ENCODE data around the gene OR5T2. TPM values are rescaled to one million over a fixed set of nuclear protein-coding genes. Genes with fewer than 3 reads are reported as not detected.

The OR5T2 gene
- total and polyA plus RNA-seq, 8 donors = not detected

GRCh38 chr11:56183459-56183858, 50.6 kb downstream of the OR5T2 start:
- FAIRE-seq = no peak
- intact Hi-C loops (cut with DNase I) = no loop called here

More at GRCh38 chr11:56183459-56183858, 50.6 kb downstream of the OR5T2 start:
- no peaks in the 10 kb centered on the region for H3K27me3 ChIP-seq
- TF ChIP-seq CTCF (IDR thresholded peaks at IDR 0.05) = no peak
- no peak for DNase-seq
- H3K36me3 ChIP-seq = no peaks in the 10 kb centered on the region
- no peak overlapping the region for H3K4me3 ChIP-seq
- no peak overlapping the region for H3K27ac ChIP-seq
- H3K9me3 ChIP-seq = no peaks in the 10 kb centered on the region
- no peaks in the 10 kb centered on the region for H3K4me1 ChIP-seq
- ATAC-seq = no peak

Other genes starting within 250 kb of the OR5T2 start
- gene OR5F1, start 239.6 kb downstream of the OR5T2 start, total RNA-seq = not detected
- not detected for gene OR5F1, start 239.6 kb downstream of the OR5T2 start, polyA plus RNA-seq
- not detected for gene OR5AS1, start 206.6 kb downstream of the OR5T2 start, total RNA-seq
- gene OR5AS1, start 206.6 kb downstream of the OR5T2 start, polyA plus RNA-seq = not detected
- gene OR8I2, start 140.9 kb downstream of the OR5T2 start, total RNA-seq = not detected
- gene OR8I2, start 140.9 kb downstream of the OR5T2 start, polyA plus RNA-seq = not detected
- not detected for gene OR8H2, start 130.6 kb downstream of the OR5T2 start, total RNA-seq
- gene OR8H2, start 130.6 kb downstream of the OR5T2 start, polyA plus RNA-seq = not detected
- not detected for gene OR8H3, start 111.9 kb downstream of the OR5T2 start, total RNA-seq
- gene OR8H3, start 111.9 kb downstream of the OR5T2 start, polyA plus RNA-seq = not detected
- gene OR8J3, start 94.1 kb downstream of the OR5T2 start, total RNA-seq = not detected
- gene OR8J3, start 94.1 kb downstream of the OR5T2 start, polyA plus RNA-seq = not detected
- gene OR8K5, start 73.9 kb downstream of the OR5T2 start, total RNA-seq = not detected
- gene OR8K5, start 73.9 kb downstream of the OR5T2 start, polyA plus RNA-seq = not detected
- gene OR5J2, start 57.6 kb downstream of the OR5T2 start, total RNA-seq = not detected
- gene OR5J2, start 57.6 kb downstream of the OR5T2 start, polyA plus RNA-seq = not detected
- not detected for gene OR5T3, start 18.0 kb upstream of the OR5T2 start, total RNA-seq
- gene OR5T3, start 18.0 kb upstream of the OR5T2 start, polyA plus RNA-seq = not detected
- gene OR5T1, start 39.9 kb upstream of the OR5T2 start, total RNA-seq = not detected
- not detected for gene OR5T1, start 39.9 kb upstream of the OR5T2 start, polyA plus RNA-seq
- not detected for gene OR8H1, start 58.0 kb upstream of the OR5T2 start, total RNA-seq
- gene OR8H1, start 58.0 kb upstream of the OR5T2 start, polyA plus RNA-seq = not detected
- not detected for gene OR8K3, start 80.9 kb upstream of the OR5T2 start, total RNA-seq
- not detected for gene OR8K3, start 80.9 kb upstream of the OR5T2 start, polyA plus RNA-seq
- not detected for gene OR8K1, start 111.8 kb upstream of the OR5T2 start, total RNA-seq
- not detected for gene OR8K1, start 111.8 kb upstream of the OR5T2 start, polyA plus RNA-seq
- not detected for gene OR8J1, start 120.0 kb upstream of the OR5T2 start, total RNA-seq
- not detected for gene OR8J1, start 120.0 kb upstream of the OR5T2 start, polyA plus RNA-seq
- not detected for gene OR8U1, start 141.4 kb upstream of the OR5T2 start, total RNA-seq
- gene OR8U1, start 141.4 kb upstream of the OR5T2 start, polyA plus RNA-seq = under 1 TPM in 1 of 2 donors, not detected in 1; 0.09 TPM
- gene OR5AL1, start 178.4 kb upstream of the OR5T2 start, total RNA-seq = not detected
- gene OR5AL1, start 178.4 kb upstream of the OR5T2 start, polyA plus RNA-seq = not detected
- gene OR5M3, start 239.1 kb upstream of the OR5T2 start, total RNA-seq = not detected
- gene OR5M3, start 239.1 kb upstream of the OR5T2 start, polyA plus RNA-seq = not detected

Data from pancreas (tissue), 10 donors.